ENCODE results near the gene IGFBP5. TPM values are rescaled to one million over a fixed set of nuclear protein-coding genes. Genes with fewer than 3 reads are reported as not detected.

IGFBP5 gene
- total RNA-seq, 1 experiment from 2014 or later, result 0.46 TPM

GRCh38 chr2:216645636-216645950 is 49.8 kb downstream of the IGFBP5 start:
- DNase-seq (ENCODE audit: low read depth), result no peak

- DNase-seq (ENCODE audit: low read depth), result no peak
These were observed 50.3 kb downstream of the IGFBP5 start for GRCh38 chr2:216644842-216645635.

GRCh38 chr2:216643986-216644659 is 51.2 kb downstream of the IGFBP5 start:
- DNase-seq (ENCODE audit: low read depth), result no peak

- no peak for DNase-seq (ENCODE audit: low read depth)
These were observed 57.9 kb downstream of the IGFBP5 start for GRCh38 chr2:216637472-216637871.

GRCh38 chr2:216636551-216637450 is 58.5 kb downstream of the IGFBP5 start:
- DNase-seq (ENCODE audit: low read depth), result no peak

- no peak for DNase-seq (ENCODE audit: low read depth)
These were observed 59.4 kb downstream of the IGFBP5 start for GRCh38 chr2:216635701-216636550.

- DNase-seq (ENCODE audit: low read depth), result no peak
These were observed 60.2 kb downstream of the IGFBP5 start for GRCh38 chr2:216635171-216635570.

GRCh38 chr2:216634370-216635148 is 60.8 kb downstream of the IGFBP5 start:
- no peak for DNase-seq (ENCODE audit: low read depth)

- DNase-seq (ENCODE audit: low read depth), result no peak
These were observed 61.6 kb downstream of the IGFBP5 start for GRCh38 chr2:216633616-216634369.

- DNase-seq (ENCODE audit: low read depth), result no peak
These were observed 62.3 kb downstream of the IGFBP5 start, which contains the start of gene IGFBP2 for GRCh38 chr2:216632952-216633615. IGFBP2 (plus strand) TSS chr2:216633420; CDS start chr2:216633524, 104 bp downstream.

GRCh38 chr2:216632346-216632951 is 62.9 kb downstream of the IGFBP5 start:
- no peak for DNase-seq (ENCODE audit: low read depth)

- DNase-seq (ENCODE audit: low read depth), result no peak
These were observed 65.6 kb downstream of the IGFBP5 start for GRCh38 chr2:216629784-216630183.

- DNase-seq (ENCODE audit: low read depth), result no peak
These were observed 68.5 kb downstream of the IGFBP5 start for GRCh38 chr2:216626875-216627245.

- DNase-seq (ENCODE audit: low read depth), result no peak
These were observed 69.0 kb downstream of the IGFBP5 start for GRCh38 chr2:216626168-216626874.

- DNase-seq (ENCODE audit: low read depth), result no peak
These were observed 71.1 kb downstream of the IGFBP5 start for GRCh38 chr2:216624251-216624650.

- no peak for DNase-seq (ENCODE audit: low read depth)
These were observed 72.8 kb downstream of the IGFBP5 start for GRCh38 chr2:216622526-216622925.

Data from LHCN-M2 (cell line).